Endodermal cell (in vitro differentiated cells): ENCODE measurements around the gene ABHD15. TPM values are rescaled to one million over a fixed set of nuclear protein-coding genes. Genes with fewer than 3 reads are reported as not detected.
A peak's percentile ranks its signal among the peaks of the same experiment; 100 is the strongest.

Experiments
- DNase-seq: peaks from one replicate; pipeline ENCODE4 v3.0.0-alpha.2; 2017
- H3K27ac ChIP-seq: 2 replicates; pipeline ENCODE4 v1.5.1; 2013; ENCODE audit warnings: mild to moderate bottlenecking, low read depth, low read length, moderate library complexity
- H3K27me3 ChIP-seq: 2 replicates; pipeline ENCODE4 v1.6.1; 2013; ENCODE audit warnings: mild to moderate bottlenecking, low read length, moderate library complexity; ENCODE audit not compliant: insufficient read depth, control insufficient read depth, poor library complexity, severe bottlenecking
- H3K36me3 ChIP-seq: 2 replicates; pipeline ENCODE4 v1.7.0; 2013; ENCODE audit warnings: mild to moderate bottlenecking, low read length, moderate library complexity; ENCODE audit not compliant: control insufficient read depth, insufficient read depth
- H3K4me1 ChIP-seq: one replicate; pipeline ENCODE4 v1.7.0; 2013; ENCODE audit warnings: low read length; ENCODE audit not compliant: control insufficient read depth, insufficient read depth
- H3K4me3 ChIP-seq: 2 replicates; pipeline ENCODE4 v1.5.1; 2013; ENCODE audit warnings: mild to moderate bottlenecking, low read length, moderate library complexity
- H3K9ac ChIP-seq: 2 replicates; pipeline ENCODE4 v1.6.1; 2013; ENCODE audit warnings: mild to moderate bottlenecking, low read length, moderate library complexity; ENCODE audit not compliant: poor library complexity, severe bottlenecking; ENCODE audit errors: extremely low read depth
- H3K9me3 ChIP-seq: 2 replicates; pipeline ENCODE4 v1.6.1; 2013; ENCODE audit warnings: mild to moderate bottlenecking, low read length, moderate library complexity; ENCODE audit not compliant: control insufficient read depth
- H3K27ac Mint-ChIP-seq: 2 replicates; pipeline ENCODE4 v1.8.0; 2020; ENCODE audit warnings: mixed read lengths
- H3K27me3 Mint-ChIP-seq: 2 replicates; pipeline ENCODE4 v1.8.0; 2021; ENCODE audit warnings: mild to moderate bottlenecking, mixed read lengths; ENCODE audit not compliant: insufficient read depth
- H3K36me3 Mint-ChIP-seq: 2 replicates; pipeline ENCODE4 v1.8.0; 2020; ENCODE audit warnings: low read depth, mixed read lengths
- H3K4me1 Mint-ChIP-seq: 2 replicates; pipeline ENCODE4 v1.8.0; 2020; ENCODE audit warnings: mixed read lengths
- H3K4me3 Mint-ChIP-seq: 2 replicates; pipeline ENCODE4 v1.8.0; 2020; ENCODE audit warnings: mild to moderate bottlenecking, moderate library complexity, mixed read lengths
- H3K9me3 Mint-ChIP-seq: 2 replicates; pipeline ENCODE4 v1.8.0; 2020; ENCODE audit warnings: mild to moderate bottlenecking, mixed read lengths
- WGBS, 2 experiments: methylation state at CpG; one replicate each; pipeline versions ENCODE4 v1.1.5 to v1.1.7; 2013; ENCODE audit warnings: missing lambda C conversion rate in 2 of 2, mixed read lengths in 1 of 2; ENCODE audit not compliant: insufficient coverage in 1 of 2, insufficient read length in 1 of 2; 5-methylcytosine and 5-hydroxymethylcytosine counted together
- total RNA-seq, 2 donors: library from RNA; stranded (reverse); fragmentation: NEBNext Ultra II Directional in 1 of 2; extraction: Animal tissue kit (Norgen Biotek cat#: 25700) in 1 of 2; gene quantifications; 2 replicates in 1 of 2; 3 replicates in 1 of 2; pipeline ENCODE4 v1.2.1, GENCODE V29; 2021
- TF ChIP-seq, protein P1 (sequence below): fragments of 200-600 bp; sonication (generic); conservative IDR thresholded peaks from 2 replicates; pipeline ENCODE4 v1.5.0; 2021; ENCODE audit warnings: antibody characterized with exemption, mild to moderate bottlenecking

The ABHD15 gene
- total RNA-seq, 2 donors from 2014 or later = 1.4 to 2.1 TPM

DNA sequence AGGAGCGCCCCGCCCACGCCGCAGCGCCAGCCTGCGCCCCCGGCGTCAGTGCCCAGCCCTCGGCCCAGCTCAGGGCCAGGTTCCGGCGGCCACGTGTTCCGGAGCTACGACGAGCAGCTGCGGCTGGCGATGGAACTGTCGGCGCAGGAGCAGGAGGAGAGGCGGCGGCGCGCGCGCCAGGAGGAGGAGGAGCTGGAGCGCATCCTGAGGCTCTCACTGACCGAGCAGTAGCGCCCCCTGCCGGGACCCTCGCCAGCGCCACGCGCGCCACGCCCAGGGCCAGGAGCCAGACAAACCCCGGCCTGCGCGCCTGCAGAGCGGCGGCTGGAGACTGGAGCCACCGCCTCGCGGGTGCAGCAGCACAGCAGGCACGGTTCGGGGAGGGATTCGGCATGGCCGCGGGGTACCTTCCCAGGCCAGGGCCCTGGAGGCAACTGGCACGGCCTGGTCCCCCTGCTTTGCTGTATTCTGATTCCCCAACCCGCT lies 46.6 kb upstream of the ABHD15 start:
- DNase-seq = peak; percentile 100
- Mint-ChIP-seq H3K27ac (no peak overlapping the region), H3K36me3 (no peaks in the 10 kb centered on the region), H3K4me1 (peaks cover 2% of the 10 kb centered on the region), H3K9me3 (peaks cover 1% of the 10 kb centered on the region), H3K27me3 (peaks cover 86% of the 10 kb centered on the region), H3K4me3 (no peak overlapping the region)
- Histone ChIP-seq H3K4me3 (no peak overlapping the region), H3K27me3 (peaks cover 54% of the 10 kb centered on the region), H3K27ac (peak overlapping the region; percentile 88), H3K4me1 (no peaks in the 10 kb centered on the region), H3K9me3 (no peaks in the 10 kb centered on the region), H3K9ac (no peak overlapping the region), H3K36me3 (no peaks in the 10 kb centered on the region)
- 11 to 16% methylated on average over 4 to 50 of the region's 50 CpGs for WGBS, 2 experiments
- TF ChIP-seq, protein P1, sequence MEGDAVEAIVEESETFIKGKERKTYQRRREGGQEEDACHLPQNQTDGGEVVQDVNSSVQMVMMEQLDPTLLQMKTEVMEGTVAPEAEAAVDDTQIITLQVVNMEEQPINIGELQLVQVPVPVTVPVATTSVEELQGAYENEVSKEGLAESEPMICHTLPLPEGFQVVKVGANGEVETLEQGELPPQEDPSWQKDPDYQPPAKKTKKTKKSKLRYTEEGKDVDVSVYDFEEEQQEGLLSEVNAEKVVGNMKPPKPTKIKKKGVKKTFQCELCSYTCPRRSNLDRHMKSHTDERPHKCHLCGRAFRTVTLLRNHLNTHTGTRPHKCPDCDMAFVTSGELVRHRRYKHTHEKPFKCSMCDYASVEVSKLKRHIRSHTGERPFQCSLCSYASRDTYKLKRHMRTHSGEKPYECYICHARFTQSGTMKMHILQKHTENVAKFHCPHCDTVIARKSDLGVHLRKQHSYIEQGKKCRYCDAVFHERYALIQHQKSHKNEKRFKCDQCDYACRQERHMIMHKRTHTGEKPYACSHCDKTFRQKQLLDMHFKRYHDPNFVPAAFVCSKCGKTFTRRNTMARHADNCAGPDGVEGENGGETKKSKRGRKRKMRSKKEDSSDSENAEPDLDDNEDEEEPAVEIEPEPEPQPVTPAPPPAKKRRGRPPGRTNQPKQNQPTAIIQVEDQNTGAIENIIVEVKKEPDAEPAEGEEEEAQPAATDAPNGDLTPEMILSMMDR = peak; percentile 95

DNA sequence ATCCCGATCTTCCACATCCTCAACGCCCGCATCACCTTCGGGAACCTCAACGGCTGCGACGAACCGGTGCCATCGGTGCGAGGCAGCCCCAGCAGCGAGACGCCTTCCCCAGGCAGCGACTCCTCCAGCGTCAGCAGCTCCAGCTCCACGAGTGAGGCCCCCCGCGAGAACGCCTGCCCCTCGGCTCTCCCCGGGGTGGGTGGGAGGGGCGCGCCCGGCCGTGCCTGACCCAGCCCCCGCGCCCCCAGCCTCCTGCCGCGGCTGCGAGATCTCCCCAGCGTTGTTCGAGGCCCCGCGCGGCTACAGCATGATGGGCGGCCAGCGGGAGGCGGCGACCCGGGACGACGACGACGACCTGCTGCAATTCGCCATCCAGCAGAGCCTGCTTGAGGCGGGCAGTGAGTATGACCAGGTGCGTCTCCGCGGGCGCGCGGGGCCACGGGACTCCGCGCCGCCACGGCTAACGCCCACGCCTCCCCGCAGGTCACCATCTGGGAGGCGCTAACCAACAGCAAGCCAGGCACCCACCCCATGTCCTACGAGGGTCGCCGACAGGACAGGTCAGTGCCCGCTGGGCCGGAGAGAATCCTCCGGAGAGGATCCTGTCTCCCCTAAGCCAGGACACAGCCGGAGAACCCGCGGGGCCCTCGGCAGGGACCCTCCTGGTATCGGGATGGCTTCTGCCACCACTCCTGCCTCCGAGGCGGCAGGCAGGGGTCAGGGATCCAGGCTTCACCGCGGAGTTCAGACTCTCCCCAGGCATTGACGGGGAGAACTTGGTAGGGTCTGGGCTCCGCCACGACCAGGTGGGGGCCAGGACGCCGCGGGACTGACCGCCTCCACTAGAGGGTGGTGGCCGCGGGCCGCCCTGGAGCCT lies 45.8 kb upstream of the ABHD15 start:
- Mint-ChIP-seq H3K27ac (no peak overlapping the region), H3K4me3 (no peak overlapping the region), H3K4me1 (peaks cover 2% of the 10 kb centered on the region), H3K27me3 (peaks cover 79% of the 10 kb centered on the region), H3K36me3 (no peaks in the 10 kb centered on the region), H3K9me3 (peaks cover 1% of the 10 kb centered on the region)
- Histone ChIP-seq H3K9me3 (no peaks in the 10 kb centered on the region), H3K27ac (no peak overlapping the region), H3K4me1 (no peaks in the 10 kb centered on the region), H3K27me3 (peaks cover 47% of the 10 kb centered on the region), H3K9ac (no peak overlapping the region), H3K4me3 (no peak overlapping the region), H3K36me3 (no peaks in the 10 kb centered on the region)
- TF ChIP-seq, protein P1 = no peak
- 92% methylated on average over 63 to 85 of the region's 85 CpGs for WGBS, 2 experiments
- no peak for DNase-seq

DNA sequence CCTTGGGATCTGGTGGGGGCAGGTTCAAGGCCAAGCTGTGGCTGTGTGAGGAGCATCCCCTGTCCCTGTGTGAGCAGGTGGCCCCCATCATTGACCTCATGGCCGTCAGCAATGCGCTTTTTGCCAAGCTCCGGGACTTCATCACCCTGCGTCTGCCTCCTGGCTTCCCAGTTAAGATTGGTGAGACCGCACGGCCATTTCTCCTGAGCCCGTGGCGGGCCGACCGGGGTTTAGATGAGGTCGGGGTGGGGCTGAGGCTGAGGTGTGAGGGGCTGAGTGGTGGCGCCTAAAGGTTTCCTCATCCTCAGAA lies 45.2 kb upstream of the ABHD15 start:
- Histone ChIP-seq H3K4me3 (no peak overlapping the region), H3K4me1 (no peaks in the 10 kb centered on the region), H3K9ac (no peak overlapping the region), H3K9me3 (no peaks in the 10 kb centered on the region), H3K27ac (no peak overlapping the region), H3K36me3 (no peaks in the 10 kb centered on the region), H3K27me3 (peaks cover 41% of the 10 kb centered on the region)
- WGBS, 2 experiments = 89 to 96% methylated on average over 5 to 11 of the region's 12 CpGs
- Mint-ChIP-seq H3K9me3 (peaks cover 1% of the 10 kb centered on the region), H3K27me3 (peaks cover 73% of the 10 kb centered on the region), H3K4me1 (peaks cover 2% of the 10 kb centered on the region), H3K27ac (no peak overlapping the region), H3K36me3 (no peaks in the 10 kb centered on the region), H3K4me3 (no peak overlapping the region)
- TF ChIP-seq, protein P1 = no peak
- no peak for DNase-seq
